HEK293T (cell line): ENCODE data around the gene CSK.

Experiments used
- ARNT ChIP-seq: fragments of 450-650 bp; IDR thresholded peaks from 2 replicates; pipeline ENCODE4 v1.6.1; 2017; ENCODE audit warnings: mild to moderate bottlenecking
- BHLHE40 ChIP-seq: fragments of 450-650 bp; IDR thresholded peaks from 2 replicates; pipeline ENCODE4 v1.6.1; 2016; ENCODE audit warnings: mild to moderate bottlenecking, moderate library complexity, borderline replicate concordance
- CTBP1 ChIP-seq: fragments of 450-650 bp; IDR thresholded peaks from 2 replicates; pipeline ENCODE4 v1.6.1; 2016; ENCODE audit warnings: borderline replicate concordance
- ELF4 ChIP-seq: fragments of 450-650 bp; IDR thresholded peaks from 2 replicates; pipeline ENCODE4 v1.6.1; 2017; ENCODE audit warnings: antibody characterized with exemption
- FOXA1 ChIP-seq: fragments of 450-650 bp; IDR thresholded peaks from 2 replicates; pipeline ENCODE4 v1.6.1; 2016; ENCODE audit warnings: mild to moderate bottlenecking
- FOXK2 ChIP-seq: fragments of 450-650 bp; IDR thresholded peaks from 2 replicates; pipeline ENCODE4 v1.6.1; 2016; ENCODE audit warnings: mild to moderate bottlenecking
- FOXM1 ChIP-seq: fragments of 450-650 bp; IDR thresholded peaks from 2 replicates; pipeline ENCODE4 v1.6.1; 2017; ENCODE audit warnings: mild to moderate bottlenecking, borderline replicate concordance
- LEF1 ChIP-seq: fragments of 450-650 bp; IDR thresholded peaks from 2 replicates; pipeline ENCODE4 v1.6.1; 2017; ENCODE audit warnings: mild to moderate bottlenecking, borderline replicate concordance
- SP1 ChIP-seq: fragments of 450-650 bp; IDR thresholded peaks from 2 replicates; pipeline ENCODE4 v1.6.1; 2017
- TARDBP ChIP-seq: fragments of 450-650 bp; IDR thresholded peaks from 2 replicates; pipeline ENCODE4 v1.6.1; 2016
- ZNF384 ChIP-seq: fragments of 450-650 bp; IDR thresholded peaks from 2 replicates; pipeline ENCODE4 v1.6.1; 2016
- TF ChIP-seq, protein P1 (sequence below): fragments of 450-650 bp; IDR thresholded peaks from 2 replicates; pipeline ENCODE4 v1.6.1; 2016

DNA sequence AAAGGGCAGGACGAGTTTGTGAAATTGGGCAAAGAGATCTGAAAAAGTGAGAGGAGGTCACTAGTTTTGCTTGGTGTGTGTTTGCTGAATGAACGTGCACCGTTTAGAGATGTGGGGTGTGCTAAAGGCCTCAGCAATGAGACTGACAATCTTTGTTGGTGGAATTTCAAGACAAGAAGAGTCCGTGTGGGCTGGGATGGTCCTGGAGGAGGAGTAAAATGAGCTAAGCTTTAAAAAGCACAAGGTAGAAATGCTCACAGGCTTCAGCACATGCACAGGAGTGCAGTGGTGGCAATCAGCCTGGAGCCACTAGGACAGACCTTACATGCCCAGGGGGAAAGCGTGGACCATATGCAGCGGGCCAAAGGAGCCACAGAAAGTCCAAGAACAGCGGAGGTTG is 43.1 kb downstream of the CSK start:
- TF ChIP-seq FOXA1 = no peak
- TF ChIP-seq TARDBP = no peak
- no peak for TF ChIP-seq BHLHE40
- TF ChIP-seq LEF1 = no peak
- TF ChIP-seq CTBP1 = no peak
- TF ChIP-seq ARNT = no peak
- no peak for TF ChIP-seq ZNF384
- TF ChIP-seq FOXM1 = no peak
- TF ChIP-seq, protein P1, sequence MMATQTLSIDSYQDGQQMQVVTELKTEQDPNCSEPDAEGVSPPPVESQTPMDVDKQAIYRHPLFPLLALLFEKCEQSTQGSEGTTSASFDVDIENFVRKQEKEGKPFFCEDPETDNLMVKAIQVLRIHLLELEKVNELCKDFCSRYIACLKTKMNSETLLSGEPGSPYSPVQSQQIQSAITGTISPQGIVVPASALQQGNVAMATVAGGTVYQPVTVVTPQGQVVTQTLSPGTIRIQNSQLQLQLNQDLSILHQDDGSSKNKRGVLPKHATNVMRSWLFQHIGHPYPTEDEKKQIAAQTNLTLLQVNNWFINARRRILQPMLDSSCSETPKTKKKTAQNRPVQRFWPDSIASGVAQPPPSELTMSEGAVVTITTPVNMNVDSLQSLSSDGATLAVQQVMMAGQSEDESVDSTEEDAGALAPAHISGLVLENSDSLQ = no peak
- no peak for TF ChIP-seq SP1
- no peak for TF ChIP-seq FOXK2
- TF ChIP-seq ELF4 = no peak
